ENCODE measurements around the gene G6PC3. TPM values are rescaled to one million over a fixed set of nuclear protein-coding genes. Genes with fewer than 3 reads are reported as not detected.
"Not testable (repeated sequence)": the region's sequence is repeated elsewhere in the genome, so short reads cannot be mapped to it uniquely, and the experiment has no call there.

G6PC3 gene
- total and polyA plus RNA-seq, 8 donors = 9.1 to 54.2 (median 25.3) TPM

GRCh38 chr17:44117351-44117750 lies 46.8 kb downstream of the G6PC3 start:
- intact Hi-C loops (cut with DNase I) = no loop called here
- H3K4me1 ChIP-seq = peaks cover 0 to 2% (median 2%) of the 10 kb centered on the region in 3 donors
- no peak for FAIRE-seq

GRCh38 chr17:44118427-44119050 lies 48.0 kb downstream of the G6PC3 start:
- Histone ChIP-seq H3K27me3 (no peaks in the 10 kb centered on the region), H3K4me3 (no peak overlapping the region), H3K27ac (no peak overlapping the region), H3K9me3 (no peaks in the 10 kb centered on the region), H3K36me3 (peaks cover 0 to 6% (median 0%) of the 10 kb centered on the region in 3 donors), H3K4me1 (peaks cover 0 to 6% (median 0%) of the 10 kb centered on the region in 3 donors)
- intact Hi-C loops (cut with DNase I) = no loop called here
- TF ChIP-seq CTCF (IDR thresholded peaks at IDR 0.05) = no peak
- 72 to 79% methylated on average over 10 of the region's 10 CpGs for WGBS, 2 donors
- DNase-seq (no peak), ATAC-seq (no peak), FAIRE-seq (no peak)

More at GRCh38 chr17:44117351-44117750, 46.8 kb downstream of the G6PC3 start:
- ATAC-seq (no peak), DNase-seq (no peak)
- TF ChIP-seq CTCF (IDR thresholded peaks at IDR 0.05) = no peak
- H3K27ac ChIP-seq = no peak overlapping the region
- H3K27me3 ChIP-seq = no peaks in the 10 kb centered on the region
- 82 to 84% methylated on average over 18 of the region's 18 CpGs for WGBS, 2 donors
- H3K36me3 ChIP-seq = peaks cover 0 to 6% (median 0%) of the 10 kb centered on the region in 3 donors
- no peak overlapping the region for H3K4me3 ChIP-seq
- no peaks in the 10 kb centered on the region for H3K9me3 ChIP-seq

- ATAC-seq (no peak), DNase-seq (no peak), FAIRE-seq (no peak)
- intact Hi-C loops (cut with DNase I) = no loop called here
- no peaks in the 10 kb centered on the region for H3K9me3 ChIP-seq
- no peak for TF ChIP-seq CTCF (IDR thresholded peaks at IDR 0.05)
- WGBS, 2 donors = 38 to 40% methylated on average over 5 of the region's 5 CpGs
- no peaks in the 10 kb centered on the region for H3K27me3 ChIP-seq
- H3K4me1 ChIP-seq = peaks cover 0 to 6% (median 1%) of the 10 kb centered on the region in 3 donors
- no peak overlapping the region for H3K27ac ChIP-seq
- H3K4me3 ChIP-seq = no peak overlapping the region
- H3K36me3 ChIP-seq = peaks cover 0 to 6% (median 0%) of the 10 kb centered on the region in 3 donors
These were observed 48.5 kb downstream of the G6PC3 start for GRCh38 chr17:44119062-44119461.

- intact Hi-C loops (cut with DNase I) = no loop called here
- H3K27ac ChIP-seq = no peak overlapping the region
- 93 to 96% methylated on average over 2 of the region's 2 CpGs for WGBS, 2 donors
These were observed 49.3 kb downstream of the G6PC3 start for GRCh38 chr17:44119798-44120197.

GRCh38 chr17:44120281-44120680 lies 49.7 kb downstream of the G6PC3 start:
- intact Hi-C loops (cut with DNase I); H3K9me3 ChIP-seq; H3K27ac ChIP-seq: not testable (repeated sequence)

More at GRCh38 chr17:44119798-44120197, 49.3 kb downstream of the G6PC3 start:
- no peaks in the 10 kb centered on the region for H3K9me3 ChIP-seq
- FAIRE-seq = no peak
- DNase-seq = no peak
- H3K4me3 ChIP-seq = no peak overlapping the region
- ATAC-seq = no peak
- peaks cover 0 to 6% (median 6%) of the 10 kb centered on the region in 3 donors for H3K4me1 ChIP-seq
- peaks cover 0 to 6% (median 0%) of the 10 kb centered on the region in 3 donors for H3K36me3 ChIP-seq
- no peak for TF ChIP-seq CTCF (IDR thresholded peaks at IDR 0.05)
- no peaks in the 10 kb centered on the region for H3K27me3 ChIP-seq

More at GRCh38 chr17:44120281-44120680, 49.7 kb downstream of the G6PC3 start:
- not testable (repeated sequence) for H3K36me3 ChIP-seq, H3K27me3 ChIP-seq, DNase-seq, H3K4me3 ChIP-seq, H3K4me1 ChIP-seq, ATAC-seq, FAIRE-seq
- 92 to 93% methylated on average over 11 of the region's 11 CpGs for WGBS, 2 donors
